GM12878 (cell line): ENCODE measurements around the gene OR2F2. TPM values are rescaled to one million over a fixed set of nuclear protein-coding genes. Genes with fewer than 3 reads are reported as not detected.

Source experiments
- ATAC-seq: fragments of 200-7000 bp; cut with Tn5 transposase; 3 replicates; pipeline ENCODE4 v1.9.1; 2020; ENCODE audit warnings: mild to moderate bottlenecking, moderate library complexity
- BruUV-seq: library from RNA; stranded (reverse); fragments of 400-500 nt; replicated peaks from 2 replicates; lab custom pipeline; 2021; lab: Mats Ljungman, UMichigan
- CTCF ChIA-PET: fragments of 300-600 bp; sonication (Branson Sonifier 250); formaldehyde crosslinking; extraction: SDS; loops from one replicate; lab custom pipeline; 2021; ENCODE audit warnings: inconsistent platforms; lab: Yijun Ruan, JAX
- POLR2A ChIA-PET: fragments of 350-600 bp; formaldehyde crosslinking; extraction: SDS; loops from one replicate; lab custom pipeline; 2021; ENCODE audit warnings: inconsistent platforms; lab: Charles Lee
- RAD21 ChIA-PET: fragments of 300-600 bp; sonication (Branson Sonifier 250); formaldehyde crosslinking; loops from one replicate; lab custom pipeline; 2023; ENCODE audit warnings: antibody characterized with exemption; ENCODE audit not compliant: unreplicated experiment; lab: Charles Lee
- SMC1A ChIA-PET: fragments of 300-600 bp; sonication (Branson Sonifier 250); formaldehyde crosslinking; loops from one replicate; lab custom pipeline; 2023; ENCODE audit not compliant: unreplicated experiment, uncharacterized antibody; lab: Charles Lee
- DNase-seq: peaks from one replicate; pipeline ENCODE4 v3.0.0-alpha.2; 2011; ENCODE audit warnings: low read depth, low spot score
- FAIRE-seq: peaks from 3 replicates; lab custom pipeline; 2011; peaks lifted over from hg19 to GRCh38; lab: Jason Lieb, UNC
- H2AFZ ChIP-seq: 2 replicates; pipeline ENCODE4 v1.6.0; 2011; ENCODE audit warnings: low read depth, low read length, control low read depth; ENCODE audit not compliant: control insufficient read depth
- H3K27ac ChIP-seq: 2 replicates; pipeline ENCODE4 v1.5.1; 2011; ENCODE audit warnings: control low read depth; ENCODE audit not compliant: control insufficient read depth, insufficient read depth
- H3K27me3 ChIP-seq, 2 experiments: replicated peaks in 1 of 2; 2 replicates each; pipeline versions ENCODE4 v1.6.0 to v1.6.1; 2011; ENCODE audit warnings: low read length in 1 of 2; ENCODE audit not compliant: control insufficient read depth in 2 of 2, insufficient read depth in 2 of 2
- H3K36me3 ChIP-seq, 2 experiments: 2 replicates each; pipeline ENCODE4 v1.5.1; 2011; ENCODE audit warnings: low read length in 1 of 2; ENCODE audit not compliant: control insufficient read depth in 2 of 2, insufficient read depth in 2 of 2
- H3K4me1 ChIP-seq: 2 replicates; pipeline ENCODE4 v1.6.1; 2011; ENCODE audit warnings: mild to moderate bottlenecking, low read length, moderate library complexity, mixed read lengths; ENCODE audit not compliant: control insufficient read depth, insufficient read depth
- H3K4me2 ChIP-seq: 2 replicates; pipeline ENCODE4 v1.6.0; 2011; ENCODE audit warnings: control low read depth; ENCODE audit not compliant: control insufficient read depth, insufficient read depth
- H3K4me3 ChIP-seq: fragments of 200-600 bp; sonication (generic); 2 replicates; pipeline ENCODE4 v1.5.1; 2016
- H3K79me2 ChIP-seq: 2 replicates; pipeline ENCODE4 v1.6.0; 2011; ENCODE audit warnings: low read length; ENCODE audit not compliant: control insufficient read depth, insufficient read depth
- H3K9ac ChIP-seq: 2 replicates; pipeline ENCODE4 v1.8.0; 2011; ENCODE audit warnings: low read length, control low read depth, mixed read lengths; ENCODE audit not compliant: control insufficient read depth, insufficient read depth
- H3K9me3 ChIP-seq: replicated peaks from 3 replicates; pipeline ENCODE4 v1.5.1; 2011; ENCODE audit warnings: mild to moderate bottlenecking, low read length; ENCODE audit not compliant: control insufficient read depth, insufficient read depth
- H4K20me1 ChIP-seq: 2 replicates; pipeline ENCODE4 v1.6.0; 2011; ENCODE audit not compliant: control insufficient read depth, insufficient read depth
- ATF2 ChIP-seq: IDR thresholded peaks from 2 replicates; pipeline ENCODE4 v1.6.1; 2012; ENCODE audit warnings: low read length, inconsistent platforms
- CHD1 ChIP-seq: IDR thresholded peaks from 2 replicates; pipeline ENCODE4 v1.6.1; 2012; ENCODE audit warnings: low read depth, low read length, improper control_type of control experiment
- E4F1 ChIP-seq: fragments of 450-650 bp; IDR thresholded peaks from 2 replicates; pipeline ENCODE4 v1.6.1; 2018; ENCODE audit warnings: borderline replicate concordance, mild to moderate bottlenecking; ENCODE audit not compliant: partially characterized antibody
- KLF5 ChIP-seq: fragments of 450-650 bp; IDR thresholded peaks from 2 replicates; pipeline ENCODE4 v1.6.1; 2014; ENCODE audit warnings: mild to moderate bottlenecking; ENCODE audit not compliant: partially characterized antibody
- NFYB ChIP-seq: IDR thresholded peaks from 2 replicates; pipeline ENCODE4 v1.6.1; 2011; ENCODE audit warnings: low read depth, mild to moderate bottlenecking, low read length, improper control_type of control experiment, moderate library complexity; ENCODE audit not compliant: insufficient read depth
- SMAD5 ChIP-seq: IDR thresholded peaks from 2 replicates; pipeline ENCODE4 v1.6.1; 2016; ENCODE audit warnings: antibody characterized with exemption, low read depth
- ZSCAN29 ChIP-seq: fragments of 450-650 bp; IDR thresholded peaks from 2 replicates; pipeline ENCODE4 v1.6.1; 2017; ENCODE audit warnings: mild to moderate bottlenecking, moderate library complexity
- WGBS: methylation state at CpG from one replicate; pipeline ENCODE4 v1.1.6; 2016; ENCODE audit warnings: low lambda C conversion rate; ENCODE audit not compliant: insufficient replicate concordance, insufficient coverage; ENCODE audit errors: missing lambda C conversion rate; 5-methylcytosine and 5-hydroxymethylcytosine counted together
- in situ Hi-C: fragments of 300-500 bp; cut with MboI; formaldehyde crosslinking; loops from 9 replicates; pipeline ENCODE4 v1.14.3; 2018; ENCODE audit warnings: mixed read lengths
- intact Hi-C: fragments of 100-400 bp; cut with micrococcal nuclease; formaldehyde crosslinking; loops from one replicate; pipeline ENCODE4 v1.14.2; 2022; ENCODE audit not compliant: unreplicated experiment
- polyA plus RNA-seq, 11 experiments: library from polyadenylated mRNA; depleted of rRNA in 4 of 11; unstranded in 6 of 11; stranded (reverse) in 5 of 11; fragments of >200 nt; fragmentation: Nextera tagmentation in 4 of 11; fragmentation: Illumina TruSeq in 1 of 11; extraction: Ambion mirVana in 4 of 11; extraction: Trizol in 1 of 11; gene quantifications; 1 replicate in 1 of 11; 2 replicates in 10 of 11; pipeline versions ENCODE4 v1.2.1 to v1.2.3, GENCODE V29; 2011 to 2016; ENCODE audit warnings: inconsistent platforms in 2 of 11, missing spikeins in 2 of 11, low read depth in 1 of 11
- total RNA-seq, 4 experiments: library from RNA; depleted of rRNA in 3 of 4; stranded (reverse); fragments of >200 nt in 3 of 4; fragmentation: Illumina TruSeq in 1 of 4; extraction: Trizol in 1 of 4; gene quantifications; 2 replicates each; pipeline versions ENCODE4 v1.2.1 to v1.2.3, GENCODE V29; 2013 to 2021

OR2F2 gene
- total and polyA plus RNA-seq, 10 of the 15 experiments (the other 5 are each of a cell fraction or from before 2014, with no cell fraction given): not detected

DNA sequence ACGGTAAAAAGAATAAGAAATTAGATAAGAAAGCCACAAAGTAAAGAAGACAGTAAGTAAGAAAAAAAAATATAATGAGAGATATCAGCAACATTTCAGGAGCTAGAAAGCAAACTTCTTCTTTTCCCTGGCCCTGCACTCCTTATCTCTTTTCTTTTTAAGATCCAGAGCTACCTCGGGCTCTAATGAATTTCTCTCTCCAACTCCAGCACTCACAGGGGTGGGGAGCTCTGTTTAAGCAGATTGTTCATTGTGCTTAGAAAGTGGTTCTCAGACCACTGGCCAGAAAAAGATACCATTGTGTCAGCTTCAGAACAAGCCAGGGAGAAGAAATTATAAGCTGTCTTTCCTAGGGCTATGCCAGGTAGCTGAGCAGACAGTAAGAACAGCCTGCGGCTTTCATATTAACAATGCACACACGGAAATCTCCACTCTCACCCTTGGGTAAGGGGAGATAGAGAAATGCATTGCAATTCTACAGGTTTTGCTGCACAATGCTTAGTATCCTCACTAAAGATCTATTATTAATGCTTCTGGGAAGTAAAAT is 38.9 kb downstream of the OR2F2 start:
- RAD21 ChIA-PET: no interaction called here
- Histone ChIP-seq H3K27me3 (no peaks in the 10 kb centered on the region), H3K4me3 (no peak overlapping the region), H3K79me2 (no peaks in the 10 kb centered on the region), H3K4me2 (no peak overlapping the region), H3K9me3 (no peaks in the 10 kb centered on the region), H4K20me1 (no peaks in the 10 kb centered on the region), H3K36me3 (no peaks in the 10 kb centered on the region), H3K4me1 (no peaks in the 10 kb centered on the region), H3K9ac (no peak overlapping the region), H2AFZ (no peak overlapping the region), H3K27ac (no peak overlapping the region)
- BruUV-seq: no TSS peak
- CTCF ChIA-PET: no interaction called here
- in situ Hi-C loops (no loop called here), intact Hi-C loops (no loop called here)
- SMC1A ChIA-PET: interaction anchor here (1.5 kb wide), 1 partner anchor 14 kb away, joined by 3 read pairs; no protein-coding TSS in a partner anchor
- ATAC-seq (no peak), DNase-seq (no peak), FAIRE-seq (no peak)
- TF ChIP-seq SMAD5 (no peak), KLF5 (no peak), NFYB (no peak), CHD1 (no peak), ZSCAN29 (no peak), E4F1 (no peak), ATF2 (no peak)
- POLR2A ChIA-PET: no interaction called here
- 51% methylated on average over 4 of the region's 4 CpGs for WGBS
